HCT116 (cell line): ENCODE data around the gene ARHGAP18. TPM values are rescaled to one million over a fixed set of nuclear protein-coding genes. Genes with fewer than 3 reads are reported as not detected.

Source experiments
- ATAC-seq: fragments of 200-7000 bp; cut with Tn5 transposase; 2 replicates; pipeline ENCODE4 v1.9.1; 2020; ENCODE audit warnings: mild to moderate bottlenecking, moderate library complexity
- BruUV-seq: library from RNA; stranded (reverse); fragments of 400-500 nt; replicated peaks from 2 replicates; lab custom pipeline; 2021; lab: Mats Ljungman, UMichigan
- CTCF ChIA-PET: fragments of 300-600 bp; sonication (Branson Sonifier 250); formaldehyde crosslinking; loops from one replicate; lab custom pipeline; 2021; ENCODE audit warnings: antibody characterized with exemption; lab: Charles Lee
- POLR2A ChIA-PET: fragments of 300-600, 350-600 bp; sonication (Branson Sonifier 250); formaldehyde crosslinking; loops from one replicate; lab custom pipeline; 2021; ENCODE audit warnings: antibody characterized with exemption; lab: Charles Lee
- RAD21 ChIA-PET, 2 experiments: fragments of 300-600 bp; sonication (Branson Sonifier 250); formaldehyde crosslinking; loops; one replicate each; lab custom pipeline; 2023; ENCODE audit warnings: low total read pairs in 2 of 2; ENCODE audit not compliant: uncharacterized antibody in 2 of 2, unreplicated experiment in 2 of 2, low non-redundant PET in 1 of 2; lab: Charles Lee
- DNase-seq: peaks from one replicate; pipeline ENCODE4 v3.0.0-alpha.2; 2010; ENCODE audit warnings: low read depth, low spot score
- H2AFZ ChIP-seq: fragments of 200-600 bp; shearing (Covaris generic), sonication (generic); 2 replicates; pipeline ENCODE4 v1.6.1; 2017; ENCODE audit warnings: low read depth, mixed run types, mixed read lengths, antibody characterized with exemption, low read length; ENCODE audit not compliant: poor library complexity, severe bottlenecking
- H3K27ac ChIP-seq: 2 replicates; pipeline ENCODE4 v1.5.1; 2012; ENCODE audit warnings: low read depth, low read length
- H3K27me3 ChIP-seq: fragments of 200-600 bp; sonication (generic); 2 replicates; pipeline ENCODE4 v1.6.1; 2016; ENCODE audit warnings: mixed run types, low read length, mixed read lengths; ENCODE audit not compliant: insufficient read depth
- H3K36me3 ChIP-seq, 2 experiments: fragments of 200-500 bp in 1 of 2; fragments of 200-600 bp in 1 of 2; sonication (Bioruptor generic) in 1 of 2; sonication (generic) in 1 of 2; 2 replicates each; pipeline versions ENCODE4 v1.5.1 to v1.6.1; 2014 to 2016; ENCODE audit warnings: low read length in 2 of 2, inconsistent platforms in 1 of 2, mixed read lengths in 1 of 2, mixed run types in 1 of 2; ENCODE audit not compliant: insufficient read depth in 2 of 2, control insufficient read depth in 1 of 2
- H3K4me1 ChIP-seq, 2 experiments: fragments of 200-600 bp in 1 of 2; sonication (generic) in 1 of 2; 2 replicates each; pipeline versions ENCODE4 v1.5.1 to v1.6.1; 2012 to 2017; ENCODE audit warnings: low read length in 2 of 2, inconsistent platforms in 1 of 2, mild to moderate bottlenecking in 1 of 2, mixed read lengths in 1 of 2, mixed run types in 1 of 2, moderate library complexity in 1 of 2; ENCODE audit not compliant: insufficient read depth in 2 of 2, control insufficient read depth in 1 of 2
- H3K4me2 ChIP-seq: fragments of 200-600 bp; sonication (generic); 2 replicates; pipeline ENCODE4 v1.6.1; 2017; ENCODE audit warnings: mixed run types, low read length, mixed read lengths
- H3K4me3 ChIP-seq, 2 experiments: fragments of 200-600 bp in 1 of 2; sonication (generic) in 1 of 2; replicated peaks in 1 of 2; 2 replicates each; pipeline ENCODE4 v1.5.1; 2011 to 2016; ENCODE audit warnings: low read length in 2 of 2, control low read depth in 1 of 2, low read depth in 1 of 2, mild to moderate bottlenecking in 1 of 2, mixed read lengths in 1 of 2, mixed run types in 1 of 2
- H3K79me2 ChIP-seq: fragments of 200-600 bp; sonication (generic); 2 replicates; pipeline ENCODE4 v1.6.1; 2017; ENCODE audit warnings: mild to moderate bottlenecking, mixed run types, low read length, moderate library complexity, mixed read lengths; ENCODE audit not compliant: insufficient read depth
- H3K9ac ChIP-seq: fragments of 200-600 bp; sonication (generic); 2 replicates; pipeline ENCODE4 v1.6.1; 2016; ENCODE audit warnings: low read length, mixed read lengths
- H3K9me2 ChIP-seq: fragments of 200-600 bp; sonication (generic), shearing (Covaris generic); 2 replicates; pipeline ENCODE4 v1.6.1; 2017; ENCODE audit warnings: mixed run types, mild to moderate bottlenecking, moderate library complexity; ENCODE audit not compliant: insufficient read depth
- H3K9me3 ChIP-seq, 2 experiments: fragments of 200-500 bp in 1 of 2; fragments of 200-600 bp in 1 of 2; sonication (Bioruptor generic) in 1 of 2; sonication (generic) in 1 of 2; 2 replicates each; pipeline ENCODE4 v1.6.1; 2014 to 2017; ENCODE audit warnings: low read length in 2 of 2, mixed read lengths in 2 of 2, inconsistent platforms in 1 of 2, low read depth in 1 of 2, mild to moderate bottlenecking in 1 of 2, mixed run types in 1 of 2, moderate library complexity in 1 of 2; ENCODE audit not compliant: control insufficient read depth in 1 of 2, insufficient read depth in 1 of 2
- H4K20me1 ChIP-seq: fragments of 200-600 bp; sonication (generic), shearing (Covaris generic); 2 replicates; pipeline ENCODE4 v1.6.1; 2017; ENCODE audit warnings: mixed run types, mild to moderate bottlenecking, moderate library complexity; ENCODE audit not compliant: insufficient read depth
- ATF3 ChIP-seq: IDR thresholded peaks from 2 replicates; pipeline ENCODE4 v1.6.1; 2012
- CBX3 ChIP-seq: IDR thresholded peaks from 2 replicates; pipeline ENCODE4 v1.6.1; 2012; ENCODE audit warnings: low read depth
- ELF1 ChIP-seq: IDR thresholded peaks from 2 replicates; pipeline ENCODE4 v1.6.1; 2012; ENCODE audit warnings: low read depth, borderline replicate concordance
- EZH2 ChIP-seq: fragments of 200-600 bp; sonication (generic); IDR thresholded peaks from 2 replicates; pipeline ENCODE4 v1.6.1; 2017; ENCODE audit warnings: antibody characterized with exemption, mixed run types
- FOSL1 ChIP-seq: IDR thresholded peaks from 2 replicates; pipeline ENCODE4 v1.6.1; 2012; ENCODE audit warnings: low read depth
- JUND ChIP-seq: IDR thresholded peaks from 2 replicates; pipeline ENCODE4 v1.6.1; 2012
- REST ChIP-seq: IDR thresholded peaks from 2 replicates; pipeline ENCODE4 v1.6.1; 2012; ENCODE audit warnings: low read depth
- SIN3A ChIP-seq: IDR thresholded peaks from 2 replicates; pipeline ENCODE4 v1.6.1; 2012; ENCODE audit warnings: low read depth
- SP1 ChIP-seq: IDR thresholded peaks from 2 replicates; pipeline ENCODE4 v1.6.1; 2012; ENCODE audit warnings: low read depth
- ZBTB33 ChIP-seq: IDR thresholded peaks from 2 replicates; pipeline ENCODE4 v1.6.1; 2011; ENCODE audit warnings: mild to moderate bottlenecking, low read length, moderate library complexity; ENCODE audit not compliant: insufficient replicate concordance; ENCODE audit errors: extremely low read depth
- ZFX ChIP-seq: fragments of 450-650 bp; IDR thresholded peaks from 2 replicates; pipeline ENCODE4 v1.6.1; 2017
- intact Hi-C: fragments of 100-400 bp; cut with micrococcal nuclease; formaldehyde crosslinking; loops from 2 replicates; pipeline ENCODE4 v1.10.0; 2022
- total RNA-seq: library from RNA; stranded (reverse); gene quantifications from one replicate; pipeline ENCODE4 v1.2.1, GENCODE V29; 2021; ENCODE audit not compliant: unreplicated experiment

ARHGAP18 gene
- total RNA-seq, 1 experiment from 2014 or later = 70.3 TPM

- H3K27ac ChIP-seq = no peak overlapping the region
- ChIA-PET POLR2A (no interaction called here), CTCF (no interaction called here), RAD21 (no interaction called here)
- H2AFZ ChIP-seq = no peak overlapping the region
- no peaks in the 10 kb centered on the region for H3K9me2 ChIP-seq
- intact Hi-C loops = no loop called here
- peaks cover 3 to 9% of the 10 kb centered on the region in 2 experiments; a peak in 1 of 4 replicates for H3K36me3 ChIP-seq
- H3K79me2 ChIP-seq = no peaks in the 10 kb centered on the region
- H3K4me3 ChIP-seq = no peak overlapping the region
- no peaks in the 10 kb centered on the region for H3K9me3 ChIP-seq
- TF ChIP-seq FOSL1 (no peak), SP1 (no peak), EZH2 (no peak), REST (no peak), JUND (no peak), ATF3 (no peak), SIN3A (no peak), ZFX (no peak), CBX3 (no peak), ELF1 (no peak), ZBTB33 (no peak)
- no peak overlapping the region for H3K9ac ChIP-seq
- DNase-seq (no peak), ATAC-seq (no peak)
- H3K4me1 ChIP-seq = no peaks in the 10 kb centered on the region
- no peaks in the 10 kb centered on the region for H3K27me3 ChIP-seq
- H3K4me2 ChIP-seq = no peak overlapping the region
- no TSS peak for BruUV-seq
- no peaks in the 10 kb centered on the region for H4K20me1 ChIP-seq
Measured at GRCh38 chr6:129555206-129555832, 154.7 kb downstream of the ARHGAP18 start.
